ENCODE data around the gene ZDHHC11B. TPM values are rescaled to one million over a fixed set of nuclear protein-coding genes. Genes with fewer than 3 reads are reported as not detected.

The ZDHHC11B gene
- total RNA-seq, 4 donors from 2014 or later, result 0.39 to 2.1 (median 1.5) TPM; not detected in 1

GRCh38 chr5:759111-759751, 25.3 kb downstream of the ZDHHC11B start:
- no peak for TF ChIP-seq EP300 (IDR thresholded peaks at IDR 0.05)
- TF ChIP-seq, protein P1, sequence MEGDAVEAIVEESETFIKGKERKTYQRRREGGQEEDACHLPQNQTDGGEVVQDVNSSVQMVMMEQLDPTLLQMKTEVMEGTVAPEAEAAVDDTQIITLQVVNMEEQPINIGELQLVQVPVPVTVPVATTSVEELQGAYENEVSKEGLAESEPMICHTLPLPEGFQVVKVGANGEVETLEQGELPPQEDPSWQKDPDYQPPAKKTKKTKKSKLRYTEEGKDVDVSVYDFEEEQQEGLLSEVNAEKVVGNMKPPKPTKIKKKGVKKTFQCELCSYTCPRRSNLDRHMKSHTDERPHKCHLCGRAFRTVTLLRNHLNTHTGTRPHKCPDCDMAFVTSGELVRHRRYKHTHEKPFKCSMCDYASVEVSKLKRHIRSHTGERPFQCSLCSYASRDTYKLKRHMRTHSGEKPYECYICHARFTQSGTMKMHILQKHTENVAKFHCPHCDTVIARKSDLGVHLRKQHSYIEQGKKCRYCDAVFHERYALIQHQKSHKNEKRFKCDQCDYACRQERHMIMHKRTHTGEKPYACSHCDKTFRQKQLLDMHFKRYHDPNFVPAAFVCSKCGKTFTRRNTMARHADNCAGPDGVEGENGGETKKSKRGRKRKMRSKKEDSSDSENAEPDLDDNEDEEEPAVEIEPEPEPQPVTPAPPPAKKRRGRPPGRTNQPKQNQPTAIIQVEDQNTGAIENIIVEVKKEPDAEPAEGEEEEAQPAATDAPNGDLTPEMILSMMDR (IDR thresholded peaks at IDR 0.05), result no peak
- H3K4me1 ChIP-seq, result peaks cover 0 to 26% (median 16%) of the 10 kb centered on the region in 4 donors
- no peaks in the 10 kb centered on the region for H3K36me3 ChIP-seq
- no peaks in the 10 kb centered on the region for H3K9me3 ChIP-seq
- peaks cover 0 to 4% of the 10 kb centered on the region in 2 donors for H3K27me3 ChIP-seq
- H3K4me3 ChIP-seq, result no peak overlapping the region
- peak overlapping the region in 1 of 4 donors; percentile 15 for H3K27ac ChIP-seq
- DNase-seq (ENCODE audit: low spot score in 2 of 2), result no peak
- 53 to 55% methylated on average over 31 to 33 of the region's 33 CpGs for WGBS, 2 donors

- Histone ChIP-seq H3K27me3 (peaks cover 0 to 4% of the 10 kb centered on the region in 2 donors), H3K4me3 (no peak overlapping the region), H3K36me3 (no peaks in the 10 kb centered on the region), H3K4me1 (peaks cover 0 to 26% (median 16%) of the 10 kb centered on the region in 4 donors), H3K27ac (peak overlapping the region in 1 of 4 donors; percentile 15), H3K9me3 (no peaks in the 10 kb centered on the region)
- TF ChIP-seq, protein P1 (IDR thresholded peaks at IDR 0.05), result no peak
- TF ChIP-seq POLR2A (IDR thresholded peaks at IDR 0.05), result no peak
- 75 to 76% methylated on average over 15 of the region's 15 CpGs for WGBS, 2 donors
- DNase-seq (ENCODE audit: low spot score in 2 of 2), result no peak
Measured at GRCh38 chr5:758698-759053, 25.9 kb downstream of the ZDHHC11B start.

DNA sequence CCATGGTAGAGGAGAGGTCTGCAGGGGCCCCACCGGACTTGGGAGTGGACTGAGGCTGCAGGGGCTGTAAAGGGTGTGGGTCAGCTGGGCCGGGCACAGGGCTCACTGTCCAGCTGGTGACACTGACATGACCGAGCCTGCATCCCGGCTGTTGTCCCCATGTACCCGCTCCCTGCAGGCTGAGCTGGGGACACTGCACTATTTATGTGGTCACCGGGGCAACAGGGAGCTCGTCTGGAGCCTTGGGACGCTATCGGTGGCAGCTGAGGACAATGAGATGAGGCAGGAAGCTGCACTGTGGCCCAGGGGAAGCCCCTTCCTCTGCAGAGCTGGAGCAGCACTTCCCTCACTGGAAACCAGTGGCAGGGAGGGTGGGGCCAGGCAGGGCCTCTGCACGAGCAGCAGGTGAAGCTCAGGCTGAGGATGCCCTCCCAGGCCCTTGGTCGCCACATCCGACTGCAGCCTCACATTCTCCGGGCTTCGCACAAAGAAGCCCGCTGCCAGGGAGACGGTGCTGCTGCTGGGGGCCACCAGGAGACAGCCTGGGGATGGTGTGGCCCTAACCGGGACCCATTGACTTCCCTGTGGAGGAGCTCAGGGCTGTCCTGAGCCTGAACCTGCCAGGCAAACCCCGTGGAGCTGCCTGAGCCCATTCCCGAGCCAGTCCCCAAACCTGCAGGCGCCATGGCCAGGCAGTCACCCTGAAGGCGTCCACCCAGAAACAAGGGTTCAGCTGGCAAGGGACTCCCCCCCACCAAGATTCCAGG, 26.4 kb downstream of the ZDHHC11B start:
- peaks cover 0 to 4% of the 10 kb centered on the region in 2 donors for H3K27me3 ChIP-seq
- TF ChIP-seq POLR2A (IDR thresholded peaks at IDR 0.05), result no peak
- no peak for TF ChIP-seq EP300 (IDR thresholded peaks at IDR 0.05)
- TF ChIP-seq, protein P1 (IDR thresholded peaks at IDR 0.05), result no peak
- H3K27ac ChIP-seq, result no peak overlapping the region
- 64 to 70% methylated on average over 19 to 21 of the region's 21 CpGs for WGBS, 2 donors
- H3K4me1 ChIP-seq, result peaks cover 0 to 26% (median 16%) of the 10 kb centered on the region in 4 donors
- no peaks in the 10 kb centered on the region for H3K9me3 ChIP-seq
- H3K4me3 ChIP-seq, result no peak overlapping the region
- H3K36me3 ChIP-seq, result no peaks in the 10 kb centered on the region
- no peak for DNase-seq (ENCODE audit: low spot score in 2 of 2)

GRCh38 chr5:757346-757930, 27.1 kb downstream of the ZDHHC11B start:
- H3K9me3 ChIP-seq, result no peaks in the 10 kb centered on the region
- H3K36me3 ChIP-seq, result no peaks in the 10 kb centered on the region
- H3K27me3 ChIP-seq, result peaks cover 0 to 4% of the 10 kb centered on the region in 2 donors
- TF ChIP-seq POLR2A (IDR thresholded peaks at IDR 0.05) (no peak), EP300 (IDR thresholded peaks at IDR 0.05) (no peak)
- no peak for DNase-seq (ENCODE audit: low spot score in 2 of 2)
- 77 to 79% methylated on average over 15 of the region's 15 CpGs for WGBS, 2 donors
- H3K4me3 ChIP-seq, result no peak overlapping the region
- H3K27ac ChIP-seq, result no peak overlapping the region
- peaks cover 0 to 26% (median 16%) of the 10 kb centered on the region in 4 donors for H3K4me1 ChIP-seq

DNA sequence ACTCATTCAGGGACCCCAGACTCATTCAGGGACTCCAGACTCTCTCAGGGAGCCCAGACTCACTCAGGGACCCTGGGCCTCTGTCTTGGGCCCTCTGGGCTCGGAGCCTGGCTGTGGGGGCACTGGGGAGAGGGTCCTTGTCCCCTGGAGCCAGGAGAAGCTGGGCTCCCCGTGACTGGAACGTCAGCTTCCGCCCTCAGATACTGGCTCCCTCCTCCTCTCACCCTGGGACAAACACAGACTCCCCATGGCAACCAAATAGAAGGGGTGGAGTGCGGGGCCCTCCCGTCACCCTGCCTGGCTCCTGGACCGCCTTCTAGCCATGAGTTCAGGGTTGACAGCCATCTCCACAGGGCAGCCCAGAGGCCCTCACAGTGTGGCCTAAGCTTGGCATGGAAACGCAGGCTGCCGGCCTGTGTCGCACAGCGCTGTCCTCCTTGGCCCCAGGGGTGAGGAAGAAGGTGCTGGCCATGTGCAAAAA, 27.6 kb downstream of the ZDHHC11B start:
- H3K4me1 ChIP-seq, result peaks cover 0 to 26% (median 16%) of the 10 kb centered on the region in 4 donors
- H3K36me3 ChIP-seq, result no peaks in the 10 kb centered on the region
- DNase-seq (ENCODE audit: low spot score in 2 of 2), result no peak
- H3K27ac ChIP-seq, result no peak overlapping the region
- 34 to 46% methylated on average over 10 of the region's 11 CpGs for WGBS, 2 donors
- no peak for TF ChIP-seq EP300 (IDR thresholded peaks at IDR 0.05)
- TF ChIP-seq, protein P1 (IDR thresholded peaks at IDR 0.05), result no peak
- TF ChIP-seq POLR2A (IDR thresholded peaks at IDR 0.05), result no peak
- H3K9me3 ChIP-seq, result no peaks in the 10 kb centered on the region
- H3K4me3 ChIP-seq, result no peak overlapping the region
- H3K27me3 ChIP-seq, result peaks cover 0 to 4% of the 10 kb centered on the region in 2 donors

Measured in tibial nerve (tissue), 4 donors.